Stimulated activated CD4-positive, alpha-beta T cell treated with anti-CD3 and anti-CD28 coated beads, TNF-alpha, amount 100 ng/mL, for 24 hours (primary cell): ENCODE measurements around the gene CELSR3.

Source experiments
- DNase-seq, 3 experiments: peaks; one replicate each; pipeline ENCODE4 v3.0.0-alpha.2; 2020; ENCODE audit warnings: low read depth in 3 of 3

CELSR3 gene

DNA sequence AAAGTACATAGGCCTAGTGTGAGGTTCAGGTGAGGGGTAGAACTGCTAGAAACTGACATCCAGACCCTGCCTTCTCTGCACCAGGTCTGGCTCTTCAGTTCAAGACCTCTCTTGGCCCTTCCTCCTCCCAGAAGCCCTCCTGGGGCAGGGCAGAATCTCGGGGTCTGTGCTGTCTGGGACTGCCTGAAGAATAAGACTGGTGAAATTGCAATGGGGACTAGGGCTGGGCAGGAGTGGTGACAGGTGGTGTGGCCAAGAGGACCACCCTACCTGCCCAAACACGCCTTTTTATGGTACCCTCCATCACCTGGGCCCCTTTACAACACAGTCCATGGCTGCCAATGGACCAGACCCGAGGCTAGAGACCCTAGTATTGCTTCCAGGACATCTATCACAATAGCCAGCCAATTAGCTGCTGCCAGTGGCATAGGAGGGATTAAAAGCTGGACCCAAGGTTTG lies 24.6 kb upstream of the CELSR3 start:
- DNase-seq, result no peak

DNA sequence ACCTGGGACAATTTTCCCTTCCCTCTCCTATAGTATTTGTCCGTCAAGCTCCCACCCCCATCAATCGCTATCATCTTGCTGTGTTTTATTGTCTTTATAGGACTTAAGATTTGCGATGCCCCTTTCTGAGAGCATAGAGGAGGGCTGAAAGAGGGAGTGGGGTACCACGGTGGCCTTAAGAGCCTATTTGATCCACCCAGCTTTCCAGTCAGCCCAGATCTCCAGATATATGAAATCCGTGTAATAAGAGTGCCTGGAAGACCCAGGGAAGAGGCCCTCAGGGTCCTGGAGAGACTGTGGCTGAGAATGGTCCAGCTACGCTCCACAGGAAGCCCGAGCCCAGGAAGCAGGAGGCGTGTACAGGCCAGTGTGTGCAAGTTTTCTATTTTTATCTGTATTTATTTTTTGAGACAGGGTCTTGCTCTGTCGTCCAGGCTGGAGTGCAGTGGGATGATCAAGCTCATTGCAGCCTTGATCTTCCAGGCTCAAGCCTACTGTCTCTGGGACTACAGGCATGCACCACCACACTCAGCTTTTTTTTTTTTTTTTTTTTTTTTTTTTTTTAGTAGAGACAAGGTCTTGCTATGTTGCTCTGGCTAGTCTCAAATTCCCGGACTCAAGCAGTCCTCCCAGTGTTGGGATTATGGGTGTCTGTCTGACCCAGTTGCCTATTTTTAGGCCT lies 24.0 kb upstream of the CELSR3 start:
- no peak for DNase-seq

DNA sequence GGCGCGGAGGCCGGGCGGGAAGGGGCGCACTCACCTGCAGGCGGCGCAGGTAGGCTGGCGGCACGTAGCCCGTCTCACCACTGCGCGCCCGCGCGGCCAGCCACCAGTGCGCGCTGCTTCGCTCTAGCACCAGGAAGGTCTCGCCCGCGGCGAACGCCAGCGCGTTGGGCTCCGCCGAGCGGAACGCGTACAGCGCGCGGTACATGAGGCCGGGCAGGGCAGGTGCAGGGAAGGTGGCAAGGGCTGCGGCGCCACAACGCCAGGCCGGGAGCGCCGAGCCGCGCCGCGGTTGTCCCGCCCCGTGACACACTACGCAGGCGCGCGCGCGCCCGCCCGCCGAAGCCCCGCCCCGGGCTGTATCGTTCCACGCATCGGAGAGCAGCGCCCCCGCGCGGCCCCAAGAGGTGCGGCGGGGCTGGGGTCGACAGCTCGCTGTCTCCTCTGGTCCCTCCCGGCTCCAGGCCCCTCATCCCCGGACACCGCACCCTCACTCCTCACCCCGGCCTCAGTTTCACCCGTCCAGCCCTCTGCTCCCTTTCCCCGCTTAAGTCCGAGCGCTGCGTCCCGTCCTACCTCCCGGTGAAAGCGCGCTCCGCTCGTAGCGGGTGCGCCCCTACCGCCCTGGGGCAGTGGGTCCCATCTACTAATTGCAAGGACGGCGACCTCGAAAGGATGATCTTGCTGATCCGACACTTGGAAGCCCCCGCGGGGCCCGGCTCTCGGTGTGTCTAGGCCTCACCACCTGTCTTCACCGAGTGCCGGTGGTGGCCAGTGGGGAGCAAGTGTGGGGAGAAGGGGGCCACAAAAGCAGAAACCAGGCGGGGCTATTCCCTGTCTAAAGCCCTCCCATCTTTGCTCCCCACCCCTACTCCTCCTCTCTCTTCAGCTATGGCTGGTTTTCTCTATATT lies 23.2 kb upstream of the CELSR3 start, which contains the start of gene NCKIPSD:
Gene NCKIPSD (minus strand): TSS at position 313 of the 909 bp plus-strand sequence. CDS start 108 bp downstream, at position 205.
- DNase-seq, result peak; percentile 79 to 90 (median 87)

DNA sequence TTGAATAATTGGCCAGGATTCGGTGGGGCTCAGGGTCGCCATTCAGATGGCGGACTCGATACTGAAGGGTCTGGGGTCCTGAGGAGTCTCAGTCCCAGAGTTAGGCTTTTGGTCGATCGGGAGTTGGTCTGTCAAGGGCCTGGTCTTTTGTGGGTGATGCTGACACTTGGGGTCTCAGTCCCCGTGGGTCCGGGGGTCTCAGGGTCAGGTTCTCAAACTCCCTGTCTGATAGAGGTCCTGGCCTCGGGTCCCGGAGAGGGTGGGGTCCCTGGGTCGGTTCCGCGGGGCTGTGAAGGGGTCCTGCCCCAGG lies 22.6 kb upstream of the CELSR3 start:
- DNase-seq, result no peak

DNA sequence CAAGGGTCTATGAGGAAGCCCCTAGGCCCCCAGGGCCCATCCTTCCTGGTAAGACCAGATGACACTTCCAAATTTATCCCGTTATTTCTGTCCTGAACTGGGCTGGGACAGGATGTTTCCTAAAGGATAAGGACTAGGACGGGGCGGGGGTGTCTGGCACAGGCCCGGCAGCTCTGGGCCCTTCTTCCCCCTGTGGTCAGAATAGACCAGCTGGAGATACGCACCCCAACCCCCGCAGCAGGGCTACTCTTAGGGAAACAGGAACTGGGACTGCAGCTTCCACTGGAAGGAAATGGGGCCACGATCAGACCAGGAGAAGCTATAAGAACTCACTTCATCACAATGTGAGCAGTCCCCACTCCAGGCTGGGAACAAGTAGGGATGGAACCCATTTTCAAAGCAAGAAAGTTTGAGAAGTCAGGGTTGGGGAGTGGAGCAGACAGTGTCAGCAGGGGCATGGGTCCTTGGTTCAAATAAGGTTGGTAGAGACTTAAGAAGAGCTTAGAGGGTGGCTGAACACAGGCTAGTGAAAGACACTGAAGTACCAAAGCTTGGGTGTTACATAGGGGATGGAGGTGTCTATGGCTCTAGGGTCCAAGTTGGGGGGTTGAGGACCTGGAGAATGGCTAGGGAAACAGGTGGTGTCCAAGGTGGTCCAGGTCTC lies 21.9 kb upstream of the CELSR3 start:
- no peak for DNase-seq

DNA sequence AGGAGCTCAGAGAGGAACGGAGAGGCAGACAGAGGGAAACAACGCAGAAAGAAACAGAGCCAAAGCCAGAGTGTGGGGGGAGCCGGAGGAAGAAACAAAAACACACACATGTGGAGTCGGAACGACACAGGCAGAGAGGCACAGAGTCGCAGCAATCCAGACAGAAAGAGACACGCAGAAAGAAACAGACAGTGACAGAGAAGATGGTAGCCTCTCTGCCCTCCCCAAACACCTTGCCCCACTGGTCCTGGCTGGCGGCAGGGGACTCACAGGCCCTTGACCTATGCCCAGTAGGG lies 21.3 kb upstream of the CELSR3 start:
- DNase-seq, result no peak

DNA sequence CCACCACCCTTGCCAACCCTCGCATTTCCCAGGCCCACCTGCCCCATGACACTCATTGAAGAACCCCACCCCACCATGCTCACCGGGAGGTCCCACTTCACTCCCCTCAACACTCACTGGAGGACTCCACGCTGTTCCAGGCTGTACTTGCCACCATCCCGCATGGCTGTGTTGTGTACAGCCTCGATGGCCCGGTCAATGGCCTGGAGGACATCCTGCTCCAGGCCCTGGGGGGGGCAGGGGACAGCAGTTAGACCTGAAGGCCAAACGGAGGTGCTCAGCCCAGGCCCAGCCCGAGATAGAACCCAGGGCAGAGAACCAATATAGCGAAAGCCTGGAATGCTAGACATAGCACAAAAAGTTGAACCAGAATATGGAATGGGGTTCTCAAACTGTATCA lies 20.1 kb upstream of the CELSR3 start:
- DNase-seq, result no peak

DNA sequence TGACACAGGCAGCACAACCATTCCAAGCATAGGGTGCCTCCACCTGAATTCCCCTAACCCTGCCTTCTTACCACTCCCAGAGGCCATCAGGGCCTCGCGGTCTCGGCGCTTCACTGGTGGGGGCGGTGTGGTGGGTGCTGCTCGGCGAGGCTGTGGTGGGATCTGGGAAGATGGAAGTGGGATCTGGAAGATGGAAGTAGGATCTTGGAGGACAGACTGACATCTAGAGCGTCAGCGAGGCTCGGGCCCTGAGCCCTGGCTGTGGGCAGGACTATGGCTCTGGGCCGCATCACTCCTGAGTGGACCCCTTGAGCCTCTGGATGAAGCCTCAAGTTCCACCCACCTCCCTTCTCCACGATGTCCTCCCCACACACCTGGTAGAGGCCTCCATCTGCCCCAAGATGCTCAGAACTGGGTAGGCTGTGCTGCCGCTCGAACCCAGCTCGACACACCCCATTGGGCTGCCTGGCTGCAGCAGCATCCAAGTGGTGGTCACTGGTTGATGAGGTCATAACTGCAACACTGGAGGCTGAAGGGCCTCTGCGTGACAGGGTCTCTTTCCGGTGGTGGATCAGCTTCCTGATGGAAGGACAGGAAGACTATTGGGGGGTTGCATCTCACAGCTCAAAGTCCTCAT lies 19.4 kb upstream of the CELSR3 start:
- no peak for DNase-seq

DNA sequence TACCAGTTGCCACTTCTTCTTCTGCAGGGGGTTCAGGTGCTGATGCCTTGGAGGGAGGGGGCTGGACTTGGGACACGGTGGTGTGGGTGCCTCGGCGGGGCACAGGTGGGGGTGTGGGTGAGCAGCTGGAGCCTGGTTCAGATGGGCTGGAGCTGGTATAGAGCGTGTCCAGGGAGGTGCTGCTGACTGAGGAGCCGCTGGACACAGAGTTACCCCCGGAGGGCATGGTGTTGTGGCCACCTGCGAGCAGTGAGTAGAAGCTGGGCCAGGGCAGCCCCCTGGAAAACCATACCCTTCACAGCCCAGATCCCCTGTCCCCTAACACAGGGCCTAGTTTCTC lies 18.8 kb upstream of the CELSR3 start:
- DNase-seq, result no peak

DNA sequence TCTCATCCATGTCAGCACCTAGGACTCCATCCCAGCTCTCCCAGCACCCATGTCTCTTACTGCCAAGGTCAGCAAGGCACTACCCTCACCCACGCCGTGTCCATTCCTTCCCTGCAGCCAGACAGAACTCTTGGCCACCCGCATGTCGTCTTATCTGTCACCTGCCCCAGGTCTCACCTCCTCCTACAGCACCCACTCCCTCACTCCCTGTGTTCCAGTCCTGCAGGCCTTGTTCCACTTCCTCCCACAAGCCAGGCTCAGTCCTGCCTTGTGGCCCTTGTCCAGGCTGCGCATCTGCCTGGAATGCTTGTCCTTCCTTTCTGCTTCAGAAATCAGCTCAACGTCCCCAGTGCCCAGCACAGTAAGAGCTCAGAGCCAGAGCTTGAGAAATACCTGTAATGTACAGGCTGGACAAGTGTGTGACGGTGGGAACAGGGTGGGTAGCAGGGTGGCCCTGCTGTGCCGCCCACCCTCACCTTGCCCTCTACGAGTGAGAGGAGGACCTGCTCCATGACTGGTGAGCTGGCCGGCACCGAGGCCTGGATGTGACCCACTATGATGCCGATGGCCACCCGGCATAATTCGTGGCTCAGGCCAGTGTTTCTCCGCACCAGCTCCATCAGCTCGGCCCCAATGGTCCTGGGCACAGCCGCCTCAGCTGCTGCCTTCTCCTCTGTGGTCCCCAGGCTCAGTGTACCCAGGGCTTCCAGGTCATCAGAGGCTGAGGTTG lies 18.3 kb upstream of the CELSR3 start:
- DNase-seq, result no peak

DNA sequence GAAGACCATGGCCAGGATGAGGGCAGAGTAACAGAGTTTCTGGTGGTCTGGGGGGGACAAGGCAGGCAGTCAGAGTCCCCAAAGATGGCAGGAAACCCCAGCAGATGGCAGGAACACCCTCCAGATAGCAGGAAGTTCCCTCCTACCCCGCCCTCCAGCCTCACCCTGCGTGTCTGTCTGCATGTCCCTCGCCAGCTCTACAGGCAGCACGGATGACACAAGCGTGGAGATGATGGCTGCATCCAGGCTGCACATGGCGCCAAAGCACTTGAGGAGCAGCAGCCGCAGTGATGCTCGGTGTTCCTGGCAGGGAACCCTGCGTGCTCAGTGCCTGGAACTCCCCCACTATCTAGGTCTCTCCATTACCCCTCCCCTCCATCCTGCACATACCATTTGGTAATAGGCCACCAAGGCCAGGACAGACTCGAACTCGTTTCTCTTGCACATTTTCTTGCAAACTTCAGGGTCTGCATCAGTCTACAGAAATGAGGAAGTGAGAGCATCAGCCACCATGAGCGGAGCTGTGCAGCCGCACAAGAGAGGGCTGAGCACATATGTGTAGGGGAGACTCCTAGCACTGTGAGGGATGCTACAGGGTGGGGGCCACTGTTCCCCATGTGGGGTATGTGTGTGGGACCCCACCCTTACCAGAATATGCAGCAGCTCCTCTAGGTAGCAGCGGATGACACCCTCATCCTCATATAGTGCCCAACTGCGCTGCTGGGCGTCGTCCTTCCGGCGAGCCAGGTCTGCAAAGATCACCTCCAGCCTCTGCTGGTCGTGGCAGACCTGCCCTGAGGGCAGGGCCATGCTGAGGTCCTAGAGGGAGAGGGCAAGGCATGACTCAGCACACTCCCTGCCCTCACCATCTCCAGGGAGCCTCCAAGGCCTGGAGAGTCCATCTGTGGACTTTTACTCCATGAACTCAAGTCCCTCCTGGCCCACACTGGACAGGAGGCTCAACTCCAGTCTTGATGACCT lies 17.0 kb upstream of the CELSR3 start:
- no peak for DNase-seq

DNA sequence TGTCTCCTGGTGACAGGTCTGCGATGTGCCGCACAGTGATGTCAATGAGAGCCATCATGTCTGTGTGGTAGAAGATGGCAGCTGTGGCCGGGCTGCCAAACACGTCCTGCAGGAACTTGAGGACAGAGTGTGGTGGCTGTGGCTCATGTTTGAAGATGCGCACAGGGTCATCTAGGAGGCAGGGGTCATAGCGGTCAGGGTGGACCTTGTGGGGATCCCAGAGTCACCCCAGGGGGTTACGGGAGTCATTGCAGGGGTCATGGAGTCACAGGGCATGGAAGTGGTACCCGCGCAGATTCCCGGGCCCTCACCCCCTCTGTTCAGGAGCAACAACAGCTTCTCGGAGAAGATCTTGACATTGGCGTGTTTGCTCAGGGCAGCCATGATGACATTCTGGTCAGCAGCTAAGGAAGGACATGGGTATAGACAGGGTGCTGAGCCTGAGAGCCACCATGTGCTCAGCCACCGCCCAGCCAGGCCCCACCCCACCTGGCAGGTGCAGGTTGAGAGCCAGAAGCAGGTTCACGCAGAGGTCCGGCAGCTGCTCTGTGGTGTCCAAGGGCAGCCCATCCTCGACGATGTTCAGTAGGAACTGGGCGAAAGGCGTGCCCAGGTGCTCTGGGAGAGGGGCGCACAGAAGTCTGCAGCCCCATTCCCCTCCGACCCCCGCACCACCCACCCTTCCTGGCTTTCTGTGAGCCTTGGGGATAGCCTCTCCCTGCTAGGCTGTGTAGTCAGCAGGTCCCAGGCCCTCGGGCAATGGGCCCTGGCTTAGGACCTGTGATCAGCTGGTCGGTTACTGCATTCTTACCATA lies 16.1 kb upstream of the CELSR3 start:
- no peak for DNase-seq

DNA sequence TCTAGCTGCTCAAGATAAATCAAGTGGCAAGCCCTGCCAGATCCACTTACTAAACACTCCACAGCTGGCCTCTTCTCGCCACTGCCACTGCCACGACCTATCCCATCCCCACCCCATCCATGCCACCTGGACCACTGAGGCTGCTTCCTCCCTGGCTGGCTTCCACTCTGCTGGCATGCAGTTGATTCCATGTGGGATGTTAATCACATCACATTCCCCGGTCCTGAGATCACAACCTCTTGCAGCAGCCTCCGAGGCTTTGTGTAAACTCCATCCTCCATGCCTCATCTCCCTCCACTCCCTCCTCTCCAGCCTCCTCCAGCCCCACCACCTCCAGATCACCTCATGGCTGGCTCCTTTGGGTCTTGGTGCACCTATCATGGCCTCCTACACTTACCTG lies 15.4 kb upstream of the CELSR3 start:
- DNase-seq, result no peak

DNA sequence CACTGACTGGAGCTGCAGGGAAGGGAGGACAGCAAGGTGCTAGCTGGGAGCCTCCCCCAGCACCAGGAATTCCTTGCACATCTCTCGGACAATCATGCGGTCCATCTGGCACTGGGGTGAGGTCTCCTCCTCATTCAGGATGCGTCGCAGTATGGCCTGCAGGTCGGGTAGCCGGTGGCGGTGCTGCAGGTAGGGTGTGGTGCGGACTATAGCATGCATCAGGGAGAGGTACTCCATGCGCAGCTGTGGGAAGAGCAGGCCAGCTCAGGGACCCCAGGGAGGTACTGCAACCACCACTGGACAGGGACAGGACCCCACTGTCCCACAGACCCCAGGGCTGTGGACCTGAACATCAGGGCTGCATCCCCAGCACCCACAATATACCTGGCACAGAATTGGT lies 11.8 kb upstream of the CELSR3 start:
- no peak for DNase-seq

DNA sequence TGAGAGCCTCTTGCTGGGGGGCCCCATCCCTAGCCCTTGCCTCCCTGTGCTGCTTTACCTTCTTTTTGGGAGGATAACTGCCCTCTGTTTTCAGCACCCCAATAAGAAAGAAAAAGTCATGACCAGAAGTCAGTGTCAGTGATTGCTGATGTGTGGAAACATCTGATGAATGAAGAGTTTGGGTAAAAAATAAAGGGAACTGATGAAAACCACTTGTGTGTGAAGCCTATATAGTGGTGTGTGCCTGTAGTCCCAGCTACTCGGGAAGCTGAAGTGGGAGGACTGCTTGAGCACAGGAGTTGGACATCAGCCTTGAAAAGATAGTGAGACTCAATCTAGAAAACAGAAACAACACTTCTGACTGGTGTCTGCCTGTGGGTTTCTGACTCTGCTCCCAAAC lies 9.8 kb upstream of the CELSR3 start:
- DNase-seq, result no peak

DNA sequence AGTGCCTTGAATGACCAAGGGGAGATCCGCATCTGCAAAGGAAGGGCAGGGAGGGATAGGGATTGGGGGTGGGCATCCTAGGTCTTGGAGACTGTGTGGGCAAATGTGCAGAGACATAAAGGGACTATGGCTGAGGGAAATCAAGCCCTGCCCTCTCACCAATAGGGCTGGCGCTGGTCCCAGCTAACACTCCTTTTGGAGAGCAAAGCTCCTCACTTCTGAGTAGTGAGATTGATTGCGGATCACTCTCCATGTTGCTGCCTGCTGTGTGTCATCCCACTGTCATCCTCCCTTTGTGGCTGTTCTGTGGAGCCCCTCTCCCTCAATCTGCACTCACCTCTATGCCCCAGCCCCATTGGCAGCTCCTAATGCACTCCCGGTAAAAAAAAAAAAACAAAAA lies 2.2 kb upstream of the CELSR3 start:
- DNase-seq, result no peak

DNA sequence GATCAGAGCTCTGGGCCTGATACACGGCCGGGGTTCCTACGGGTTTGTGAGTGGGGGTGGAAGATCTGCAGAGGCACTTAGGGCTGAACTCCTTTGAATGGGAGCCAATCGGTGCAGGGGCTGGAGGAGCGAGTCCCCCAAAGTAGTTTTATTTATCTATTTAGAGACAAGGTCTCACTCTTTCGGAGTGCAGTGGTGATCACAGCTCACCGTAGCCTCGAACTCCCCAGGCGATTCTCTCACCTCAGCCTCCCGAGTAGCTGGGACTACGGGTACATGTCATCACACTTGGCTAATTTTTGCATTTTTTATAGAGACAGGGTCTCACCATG lies 1.6 kb upstream of the CELSR3 start:
- DNase-seq, result no peak

DNA sequence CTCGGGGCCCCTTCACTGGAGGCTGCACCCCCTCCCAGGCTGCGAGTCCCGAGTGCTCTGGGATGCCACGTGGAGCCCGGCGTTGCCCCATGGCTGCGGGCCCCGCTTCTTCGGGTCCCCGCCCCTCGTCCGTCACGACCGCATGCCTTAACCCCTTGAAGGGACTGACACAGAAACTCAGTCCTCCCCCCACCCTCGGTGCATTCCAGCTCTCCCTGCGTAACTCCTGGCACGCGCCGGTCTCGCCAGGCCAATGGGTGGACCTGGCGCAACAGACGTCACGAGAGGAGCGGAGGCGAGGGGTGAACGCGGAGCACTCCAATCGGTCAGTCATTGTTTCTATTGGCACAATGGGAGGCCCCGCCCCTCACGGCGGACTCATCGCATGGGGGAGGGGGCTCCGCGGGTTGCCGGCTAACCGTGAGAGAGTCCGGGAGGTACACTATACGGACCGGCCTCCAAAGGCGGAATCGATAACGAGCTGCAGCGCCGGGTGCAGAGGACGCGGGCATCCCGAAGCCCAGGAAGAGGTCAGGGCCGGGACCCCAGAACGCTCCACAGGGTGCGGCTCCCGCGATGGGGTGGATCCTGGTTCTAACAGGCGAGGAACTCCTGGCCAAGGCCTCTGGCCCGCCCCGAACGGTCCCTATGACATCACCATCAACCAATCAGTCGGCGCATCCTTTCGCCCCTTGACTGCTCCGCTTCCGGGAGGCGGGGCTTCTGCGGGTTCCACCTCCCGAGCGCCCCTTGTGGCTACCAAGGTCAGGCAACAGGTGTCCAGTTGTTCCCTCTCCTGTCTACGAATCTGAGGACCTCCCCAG lies 1.0 kb upstream of the CELSR3 start:
- peak; percentile 70 to 92 (median 71) for DNase-seq

DNA sequence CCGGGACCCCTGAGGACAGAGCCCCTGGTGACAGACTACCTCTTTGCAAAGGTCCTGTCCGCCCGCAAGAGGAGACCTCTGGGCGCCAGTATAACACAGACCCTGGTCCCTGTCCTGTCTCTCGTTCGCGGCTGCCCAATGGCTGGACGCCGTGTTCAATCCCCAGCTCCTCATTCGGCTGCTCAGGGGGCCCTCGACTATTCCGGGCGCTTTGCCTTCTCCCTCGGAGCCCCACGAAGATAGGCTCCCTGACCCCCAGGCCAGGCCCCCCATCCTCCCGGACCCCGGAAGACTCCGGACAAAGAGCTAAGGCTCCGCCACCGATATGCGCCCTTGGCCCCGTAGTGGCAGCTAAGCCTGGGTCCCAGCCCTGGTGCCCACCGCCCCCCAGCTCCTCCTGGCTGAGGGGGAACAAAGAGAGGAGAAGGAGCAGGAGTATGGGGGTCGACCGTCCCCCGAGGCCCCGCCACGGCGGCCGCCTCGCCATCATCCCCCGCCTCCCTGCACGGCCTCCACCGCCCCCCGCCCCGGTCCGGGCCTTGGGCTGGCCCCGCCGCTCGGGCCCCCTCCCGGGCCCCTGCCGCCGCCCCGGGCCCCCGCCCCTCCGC lies 437 bp downstream of the CELSR3 start:
- no peak for DNase-seq
